GM18517 (cell line): ENCODE data around the gene WFS1.

Experiments
- ATAC-seq: cut with Tn5 transposase; IDR thresholded peaks from one replicate; pipeline ENCODE4 v1.9.1; 2021; ENCODE audit warnings: mild to moderate bottlenecking, moderate library complexity; ENCODE audit not compliant: unreplicated experiment

The WFS1 gene

GRCh38 chr4:6351246-6352000, 81.8 kb downstream of the WFS1 start:
- no peak for ATAC-seq

- ATAC-seq = no peak
Observed at GRCh38 chr4:6352031-6352692, 82.5 kb downstream of the WFS1 start.
